OCI-LY3 (cell line): Measurements from ENCODE around the gene ALS2.

Source experiments
- EZH2phosphoT487 ChIP-seq: fragments of 200-600 bp; shearing (Covaris generic); IDR thresholded peaks from 2 replicates; pipeline ENCODE4 v1.6.1; 2018; ENCODE audit warnings: antibody characterized with exemption, mixed run types, low read depth
- TF ChIP-seq, protein P1 (sequence below): fragments of 200-600, 300-600 bp; sonication (generic); IDR thresholded peaks from 2 replicates; pipeline ENCODE4 v1.5.1; 2014; ENCODE audit warnings: antibody characterized with exemption, low read length, low read depth

DNA sequence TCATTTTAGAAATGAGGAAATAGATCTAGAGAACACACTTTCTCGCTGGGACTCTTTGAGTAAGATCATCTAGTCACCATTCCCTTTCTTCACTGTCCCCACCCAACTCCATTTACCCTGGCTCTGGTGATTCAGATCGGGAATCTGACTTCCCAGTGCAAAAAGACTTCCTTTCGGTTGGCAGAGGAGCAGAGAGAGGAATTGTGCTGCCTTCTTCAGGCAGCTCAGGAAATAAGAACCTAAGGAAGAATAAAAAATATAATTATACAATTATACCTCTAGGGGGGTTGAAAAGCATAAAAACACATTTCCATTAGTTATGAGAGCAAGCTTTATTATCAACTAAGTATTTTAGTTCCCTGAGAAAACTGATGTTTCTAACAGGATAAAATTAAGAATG, 73.0 kb downstream of the ALS2 start:
- TF ChIP-seq, protein P1, sequence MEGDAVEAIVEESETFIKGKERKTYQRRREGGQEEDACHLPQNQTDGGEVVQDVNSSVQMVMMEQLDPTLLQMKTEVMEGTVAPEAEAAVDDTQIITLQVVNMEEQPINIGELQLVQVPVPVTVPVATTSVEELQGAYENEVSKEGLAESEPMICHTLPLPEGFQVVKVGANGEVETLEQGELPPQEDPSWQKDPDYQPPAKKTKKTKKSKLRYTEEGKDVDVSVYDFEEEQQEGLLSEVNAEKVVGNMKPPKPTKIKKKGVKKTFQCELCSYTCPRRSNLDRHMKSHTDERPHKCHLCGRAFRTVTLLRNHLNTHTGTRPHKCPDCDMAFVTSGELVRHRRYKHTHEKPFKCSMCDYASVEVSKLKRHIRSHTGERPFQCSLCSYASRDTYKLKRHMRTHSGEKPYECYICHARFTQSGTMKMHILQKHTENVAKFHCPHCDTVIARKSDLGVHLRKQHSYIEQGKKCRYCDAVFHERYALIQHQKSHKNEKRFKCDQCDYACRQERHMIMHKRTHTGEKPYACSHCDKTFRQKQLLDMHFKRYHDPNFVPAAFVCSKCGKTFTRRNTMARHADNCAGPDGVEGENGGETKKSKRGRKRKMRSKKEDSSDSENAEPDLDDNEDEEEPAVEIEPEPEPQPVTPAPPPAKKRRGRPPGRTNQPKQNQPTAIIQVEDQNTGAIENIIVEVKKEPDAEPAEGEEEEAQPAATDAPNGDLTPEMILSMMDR: no peak
- no peak for TF ChIP-seq EZH2phosphoT487
